ENCODE measurements around the gene GLI3.

The GLI3 gene

GRCh38 chr7:41994036-41994745 is 242.8 kb downstream of the GLI3 start:
- DNase-seq (ENCODE audit: low read depth) = no peak

GRCh38 chr7:41992881-41993867 is 243.8 kb downstream of the GLI3 start:
- no peak overlapping the region for H3K4me3 ChIP-seq (ENCODE audit: low read depth, low read length)
- no peak for DNase-seq (ENCODE audit: low read depth)

More at GRCh38 chr7:41994036-41994745, 242.8 kb downstream of the GLI3 start:
- H3K4me3 ChIP-seq (ENCODE audit: low read depth, low read length) = no peak overlapping the region

- no peak for DNase-seq (ENCODE audit: low read depth)
- H3K4me3 ChIP-seq (ENCODE audit: low read depth, low read length) = no peak overlapping the region
These were observed 252.1 kb downstream of the GLI3 start for GRCh38 chr7:41984888-41985287.

GRCh38 chr7:41981046-41982040 is 255.7 kb downstream of the GLI3 start:
- no peak for DNase-seq (ENCODE audit: low read depth)
- no peak overlapping the region for H3K4me3 ChIP-seq (ENCODE audit: low read depth, low read length)

- peak; percentile 35 for DNase-seq (ENCODE audit: low read depth)
- no peak overlapping the region for H3K4me3 ChIP-seq (ENCODE audit: low read depth, low read length)
These were observed 257.1 kb downstream of the GLI3 start for GRCh38 chr7:41979834-41980307.

GRCh38 chr7:41978858-41979257 is 258.2 kb downstream of the GLI3 start:
- no peak for DNase-seq (ENCODE audit: low read depth)
- no peak overlapping the region for H3K4me3 ChIP-seq (ENCODE audit: low read depth, low read length)

- no peak for DNase-seq (ENCODE audit: low read depth)
These were observed 259.3 kb downstream of the GLI3 start for GRCh38 chr7:41977661-41978060.

GRCh38 chr7:41977151-41977651 is 259.8 kb downstream of the GLI3 start:
- peak; percentile 50 for DNase-seq (ENCODE audit: low read depth)
- no peak overlapping the region for H3K4me3 ChIP-seq (ENCODE audit: low read depth, low read length)

More at GRCh38 chr7:41977661-41978060, 259.3 kb downstream of the GLI3 start:
- H3K4me3 ChIP-seq (ENCODE audit: low read depth, low read length) = no peak overlapping the region

GRCh38 chr7:41976411-41976810 is 260.6 kb downstream of the GLI3 start:
- H3K4me3 ChIP-seq (ENCODE audit: low read depth, low read length) = no peak overlapping the region
- DNase-seq (ENCODE audit: low read depth) = no peak

- H3K4me3 ChIP-seq (ENCODE audit: low read depth, low read length) = no peak overlapping the region
- DNase-seq (ENCODE audit: low read depth) = peak; percentile 39
These were observed 261.2 kb downstream of the GLI3 start for GRCh38 chr7:41975849-41976248.

- H3K4me3 ChIP-seq (ENCODE audit: low read depth, low read length) = no peak overlapping the region
- DNase-seq (ENCODE audit: low read depth) = no peak
These were observed 262.0 kb downstream of the GLI3 start for GRCh38 chr7:41974870-41975557.

- H3K4me3 ChIP-seq (ENCODE audit: low read depth, low read length) = no peak overlapping the region
- no peak for DNase-seq (ENCODE audit: low read depth)
These were observed 263.7 kb downstream of the GLI3 start for GRCh38 chr7:41973202-41973730.

- no peak for DNase-seq (ENCODE audit: low read depth)
- no peak overlapping the region for H3K4me3 ChIP-seq (ENCODE audit: low read depth, low read length)
These were observed 264.2 kb downstream of the GLI3 start for GRCh38 chr7:41972776-41973175.

GRCh38 chr7:41972270-41972669 is 264.7 kb downstream of the GLI3 start:
- DNase-seq (ENCODE audit: low read depth) = no peak
- H3K4me3 ChIP-seq (ENCODE audit: low read depth, low read length) = no peak overlapping the region

- no peak overlapping the region for H3K4me3 ChIP-seq (ENCODE audit: low read depth, low read length)
- DNase-seq (ENCODE audit: low read depth) = no peak
These were observed 265.3 kb downstream of the GLI3 start for GRCh38 chr7:41971640-41972187.

GRCh38 chr7:41970941-41971340 is 266.1 kb downstream of the GLI3 start:
- H3K4me3 ChIP-seq (ENCODE audit: low read depth, low read length) = no peak overlapping the region
- DNase-seq (ENCODE audit: low read depth) = no peak

GRCh38 chr7:41969561-41970105 is 267.4 kb downstream of the GLI3 start:
- no peak overlapping the region for H3K4me3 ChIP-seq (ENCODE audit: low read depth, low read length)
- DNase-seq (ENCODE audit: low read depth) = no peak

GRCh38 chr7:41967156-41967555 is 269.9 kb downstream of the GLI3 start:
- DNase-seq (ENCODE audit: low read depth) = no peak

More at GRCh38 chr7:41967156-41967555, 269.9 kb downstream of the GLI3 start:
- no peak overlapping the region for H3K4me3 ChIP-seq (ENCODE audit: low read depth, low read length)
